ENCODE results near the gene DSP. TPM values are rescaled to one million over a fixed set of nuclear protein-coding genes. Genes with fewer than 3 reads are reported as not detected.

Gene DSP
- total RNA-seq: 167 TPM

GRCh38 chr6:7541175-7542064, at the start of gene DSP:
Gene DSP (plus strand): TSS chr6:7541671. CDS start chr6:7541916, 245 bp downstream.
- DNase-seq: peak; percentile 50

GRCh38 chr6:7493866-7494265, 47.6 kb upstream of the DSP start:
- DNase-seq: no peak

GRCh38 chr6:7494638-7495037, 46.8 kb upstream of the DSP start:
- no peak for DNase-seq

- DNase-seq: no peak
These were observed 45.1 kb upstream of the DSP start for GRCh38 chr6:7496266-7496875.

GRCh38 chr6:7500752-7501282, 40.7 kb upstream of the DSP start:
- DNase-seq: no peak

GRCh38 chr6:7502743-7503142, 38.7 kb upstream of the DSP start:
- DNase-seq: no peak

- DNase-seq: no peak
These were observed 37.4 kb upstream of the DSP start for GRCh38 chr6:7504041-7504440.

- peak; percentile 72 for DNase-seq
These were observed 36.2 kb upstream of the DSP start for GRCh38 chr6:7505189-7505699.

- DNase-seq: no peak
These were observed 33.9 kb upstream of the DSP start for GRCh38 chr6:7507600-7507999.

GRCh38 chr6:7512320-7512719, 29.2 kb upstream of the DSP start:
- DNase-seq: no peak

- no peak for DNase-seq
These were observed 27.9 kb upstream of the DSP start for GRCh38 chr6:7513529-7513928.

GRCh38 chr6:7515363-7515762, 26.1 kb upstream of the DSP start:
- DNase-seq: no peak

GRCh38 chr6:7518877-7519276, 22.6 kb upstream of the DSP start:
- no peak for DNase-seq

GRCh38 chr6:7522873-7523272, 18.6 kb upstream of the DSP start:
- DNase-seq: no peak

GRCh38 chr6:7523922-7524321, 17.5 kb upstream of the DSP start:
- DNase-seq: no peak

GRCh38 chr6:7526755-7527154, 14.7 kb upstream of the DSP start:
- no peak for DNase-seq

GRCh38 chr6:7528565-7528964, 12.9 kb upstream of the DSP start:
- DNase-seq: no peak

- DNase-seq: no peak
These were observed 12.3 kb upstream of the DSP start for GRCh38 chr6:7529141-7529540.

- peak; percentile 68 for DNase-seq
These were observed 9.2 kb upstream of the DSP start for GRCh38 chr6:7532232-7532631.

GRCh38 chr6:7532821-7533220, 8.7 kb upstream of the DSP start:
- DNase-seq: no peak

- DNase-seq: no peak
These were observed 7.3 kb upstream of the DSP start for GRCh38 chr6:7534192-7534591.

- no peak for DNase-seq
These were observed 6.0 kb upstream of the DSP start for GRCh38 chr6:7535498-7535897.

- no peak for DNase-seq
These were observed 3.8 kb upstream of the DSP start for GRCh38 chr6:7537565-7538174.
